HG03354 (cell line): ENCODE data around the gene FREM2.

Source experiments
- ATAC-seq: cut with Tn5 transposase; IDR thresholded peaks from one replicate; pipeline ENCODE4 v1.9.1; 2021; ENCODE audit warnings: mild to moderate bottlenecking; ENCODE audit not compliant: unreplicated experiment, poor library complexity, severe bottlenecking

Gene FREM2

GRCh38 chr13:38685974-38686576, 802 bp upstream of the FREM2 start:
- ATAC-seq: no peak

- ATAC-seq: peak; percentile 47
Observed at GRCh38 chr13:38687246-38688229, 661 bp downstream of the FREM2 start.

- no peak for ATAC-seq
Observed at GRCh38 chr13:38688674-38689073, 1.8 kb downstream of the FREM2 start.

GRCh38 chr13:38690231-38690630, 3.4 kb downstream of the FREM2 start:
- ATAC-seq: no peak

- no peak for ATAC-seq
Observed at GRCh38 chr13:38693168-38693567, 6.3 kb downstream of the FREM2 start.

- no peak for ATAC-seq
Observed at GRCh38 chr13:38693641-38694040, 6.8 kb downstream of the FREM2 start.

GRCh38 chr13:38697197-38697596, 10.3 kb downstream of the FREM2 start:
- ATAC-seq: no peak

GRCh38 chr13:38697628-38698333, 10.9 kb downstream of the FREM2 start:
- no peak for ATAC-seq

- ATAC-seq: no peak
Observed at GRCh38 chr13:38700051-38700450, 13.2 kb downstream of the FREM2 start.

- ATAC-seq: no peak
Observed at GRCh38 chr13:38702669-38703068, 15.8 kb downstream of the FREM2 start.

GRCh38 chr13:38703255-38703654, 16.4 kb downstream of the FREM2 start:
- ATAC-seq: no peak

- ATAC-seq: no peak
Observed at GRCh38 chr13:38705365-38705764, 18.5 kb downstream of the FREM2 start.

GRCh38 chr13:38707460-38707859, 20.6 kb downstream of the FREM2 start:
- no peak for ATAC-seq

- no peak for ATAC-seq
Observed at GRCh38 chr13:38713046-38713445, 26.2 kb downstream of the FREM2 start.

GRCh38 chr13:38718374-38718773, 31.5 kb downstream of the FREM2 start:
- no peak for ATAC-seq

- no peak for ATAC-seq
Observed at GRCh38 chr13:38730332-38730731, 43.5 kb downstream of the FREM2 start.

GRCh38 chr13:38733146-38733545, 46.3 kb downstream of the FREM2 start:
- no peak for ATAC-seq

GRCh38 chr13:38735665-38736440, 49.0 kb downstream of the FREM2 start:
- ATAC-seq: no peak

GRCh38 chr13:38743466-38743865, 56.6 kb downstream of the FREM2 start:
- ATAC-seq: no peak

GRCh38 chr13:38752686-38753085, 65.8 kb downstream of the FREM2 start:
- ATAC-seq: no peak
